ENCODE data around the gene KCNH5. TPM values are rescaled to one million over a fixed set of nuclear protein-coding genes. Genes with fewer than 3 reads are reported as not detected.

The KCNH5 gene
- total RNA-seq, 6 donors from 2014 or later, result under 0.01 to 0.22 TPM; not detected in 4

- no peak overlapping the region for H3K27ac ChIP-seq
- no peaks in the 10 kb centered on the region for H3K27me3 ChIP-seq
- no peak for ATAC-seq (ENCODE audit: low FRiP score in 2 of 2)
- no peak for DNase-seq
- WGBS, 2 donors, result 62 to 63% methylated on average over 2 of the region's 2 CpGs
- H3K9me3 ChIP-seq, result peaks cover 0 to 3% (median under 1%) of the 10 kb centered on the region in 4 donors
- no peak overlapping the region for H3K4me3 ChIP-seq
- H3K36me3 ChIP-seq, result no peaks in the 10 kb centered on the region
- H3K4me1 ChIP-seq, result no peaks in the 10 kb centered on the region
- TF ChIP-seq EP300 (IDR thresholded peaks at IDR 0.05), result no peak
- TF ChIP-seq POLR2AphosphoS5 (IDR thresholded peaks at IDR 0.05), result no peak
- no peak for TF ChIP-seq POLR2A (IDR thresholded peaks at IDR 0.05)
- TF ChIP-seq, protein P1, sequence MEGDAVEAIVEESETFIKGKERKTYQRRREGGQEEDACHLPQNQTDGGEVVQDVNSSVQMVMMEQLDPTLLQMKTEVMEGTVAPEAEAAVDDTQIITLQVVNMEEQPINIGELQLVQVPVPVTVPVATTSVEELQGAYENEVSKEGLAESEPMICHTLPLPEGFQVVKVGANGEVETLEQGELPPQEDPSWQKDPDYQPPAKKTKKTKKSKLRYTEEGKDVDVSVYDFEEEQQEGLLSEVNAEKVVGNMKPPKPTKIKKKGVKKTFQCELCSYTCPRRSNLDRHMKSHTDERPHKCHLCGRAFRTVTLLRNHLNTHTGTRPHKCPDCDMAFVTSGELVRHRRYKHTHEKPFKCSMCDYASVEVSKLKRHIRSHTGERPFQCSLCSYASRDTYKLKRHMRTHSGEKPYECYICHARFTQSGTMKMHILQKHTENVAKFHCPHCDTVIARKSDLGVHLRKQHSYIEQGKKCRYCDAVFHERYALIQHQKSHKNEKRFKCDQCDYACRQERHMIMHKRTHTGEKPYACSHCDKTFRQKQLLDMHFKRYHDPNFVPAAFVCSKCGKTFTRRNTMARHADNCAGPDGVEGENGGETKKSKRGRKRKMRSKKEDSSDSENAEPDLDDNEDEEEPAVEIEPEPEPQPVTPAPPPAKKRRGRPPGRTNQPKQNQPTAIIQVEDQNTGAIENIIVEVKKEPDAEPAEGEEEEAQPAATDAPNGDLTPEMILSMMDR (IDR thresholded peaks at IDR 0.05), result no peak
These were observed 221.2 kb downstream of the KCNH5 start for GRCh38 chr14:62824086-62824485.

DNA sequence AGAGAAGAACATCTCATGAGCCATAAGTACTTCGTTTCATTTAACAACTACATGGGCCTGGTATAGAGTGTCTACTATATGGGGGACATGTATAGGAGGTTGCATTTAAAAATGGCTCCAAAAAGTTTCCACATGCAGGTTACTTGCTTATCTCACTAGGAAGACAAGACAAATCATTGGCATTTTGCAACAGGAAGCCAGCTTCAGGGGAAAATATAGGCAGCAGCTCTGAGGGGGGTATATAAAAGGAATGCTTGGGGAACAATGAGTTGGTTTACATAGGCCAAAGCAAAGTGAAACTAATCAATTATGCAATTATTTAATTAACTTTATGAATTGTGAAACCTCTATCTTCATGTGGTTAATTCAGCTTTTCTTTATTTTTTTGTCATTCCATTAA is 225.3 kb downstream of the KCNH5 start:
- Histone ChIP-seq H3K27me3 (no peaks in the 10 kb centered on the region), H3K36me3 (no peaks in the 10 kb centered on the region), H3K4me1 (no peaks in the 10 kb centered on the region), H3K9me3 (no peaks in the 10 kb centered on the region), H3K27ac (no peak overlapping the region), H3K4me3 (no peak overlapping the region)
- no peak for ATAC-seq (ENCODE audit: low FRiP score in 2 of 2)
- no peak for DNase-seq
- WGBS, 2 donors, result 69 to 75% methylated on average over 1 of the region's 1 CpG
- TF ChIP-seq POLR2A (IDR thresholded peaks at IDR 0.05) (no peak), EP300 (IDR thresholded peaks at IDR 0.05) (no peak), POLR2AphosphoS5 (IDR thresholded peaks at IDR 0.05) (no peak)
- TF ChIP-seq, protein P1 (IDR thresholded peaks at IDR 0.05), result no peak

DNA sequence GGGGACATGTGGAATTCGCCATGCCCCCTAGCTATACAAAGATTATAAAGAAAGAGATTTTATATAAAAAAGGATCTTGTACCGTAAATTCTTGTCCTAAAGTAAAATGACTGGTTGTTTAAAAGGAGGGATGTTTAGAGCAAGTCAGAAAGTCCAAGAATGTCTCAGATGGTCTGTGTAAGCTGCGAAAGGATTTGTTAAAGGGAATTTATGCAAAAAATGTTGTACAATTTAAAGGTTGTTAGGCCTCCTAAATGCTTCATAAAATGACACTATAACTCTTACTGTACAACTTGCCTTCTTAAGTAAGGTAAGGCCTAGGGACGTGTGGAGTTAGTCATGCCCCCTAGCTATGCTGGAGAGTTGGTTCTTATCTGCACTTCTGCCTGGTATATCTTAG is 237.6 kb downstream of the KCNH5 start:
- Histone ChIP-seq H3K27me3 (no peaks in the 10 kb centered on the region), H3K4me3 (no peak overlapping the region), H3K27ac (no peak overlapping the region), H3K4me1 (no peaks in the 10 kb centered on the region), H3K9me3 (no peaks in the 10 kb centered on the region), H3K36me3 (no peaks in the 10 kb centered on the region)
- 75 to 80% methylated on average over 4 of the region's 4 CpGs for WGBS, 2 donors
- no peak for ATAC-seq (ENCODE audit: low FRiP score in 2 of 2)
- no peak for DNase-seq
- TF ChIP-seq POLR2A (IDR thresholded peaks at IDR 0.05) (no peak), POLR2AphosphoS5 (IDR thresholded peaks at IDR 0.05) (no peak), EP300 (IDR thresholded peaks at IDR 0.05) (no peak)
- TF ChIP-seq, protein P1 (IDR thresholded peaks at IDR 0.05), result no peak

- no peaks in the 10 kb centered on the region for H3K4me1 ChIP-seq
- no peaks in the 10 kb centered on the region for H3K9me3 ChIP-seq
- TF ChIP-seq, protein P1 (IDR thresholded peaks at IDR 0.05), result no peak
- TF ChIP-seq POLR2A (IDR thresholded peaks at IDR 0.05), result no peak
- TF ChIP-seq EP300 (IDR thresholded peaks at IDR 0.05), result no peak
- no peak for TF ChIP-seq POLR2AphosphoS5 (IDR thresholded peaks at IDR 0.05)
- WGBS, 2 donors, result 49 to 59% methylated on average over 3 of the region's 3 CpGs
- ATAC-seq (ENCODE audit: low FRiP score in 2 of 2) (no peak), DNase-seq (no peak)
- H3K36me3 ChIP-seq, result no peaks in the 10 kb centered on the region
- no peak overlapping the region for H3K27ac ChIP-seq
- H3K4me3 ChIP-seq, result no peak overlapping the region
- no peaks in the 10 kb centered on the region for H3K27me3 ChIP-seq
These were observed 244.7 kb downstream of the KCNH5 start for GRCh38 chr14:62800577-62800976.

DNA sequence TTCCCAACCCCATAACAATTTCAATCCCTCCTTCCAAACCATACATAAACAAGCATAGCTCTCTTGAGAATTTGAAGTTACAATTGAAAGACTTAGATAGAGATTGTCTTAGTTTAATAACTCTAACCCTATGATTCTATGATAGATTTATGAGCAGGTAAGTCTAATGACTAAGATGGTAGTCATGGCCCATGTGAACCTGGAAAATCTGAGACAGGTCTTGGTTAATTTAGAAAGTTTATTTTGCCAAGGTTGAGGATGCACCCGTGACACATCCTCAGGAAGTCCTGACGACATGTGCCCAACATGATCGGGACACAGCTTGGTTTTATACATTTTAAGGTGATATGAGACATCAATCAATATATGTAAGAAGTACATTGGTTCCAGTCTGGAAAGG is 248.8 kb downstream of the KCNH5 start:
- H3K27ac ChIP-seq, result no peak overlapping the region
- no peaks in the 10 kb centered on the region for H3K27me3 ChIP-seq
- TF ChIP-seq, protein P1 (IDR thresholded peaks at IDR 0.05), result no peak
- no peak for TF ChIP-seq POLR2A (IDR thresholded peaks at IDR 0.05)
- no peak for TF ChIP-seq POLR2AphosphoS5 (IDR thresholded peaks at IDR 0.05)
- TF ChIP-seq EP300 (IDR thresholded peaks at IDR 0.05), result no peak
- no peak for ATAC-seq (ENCODE audit: low FRiP score in 2 of 2)
- no peaks in the 10 kb centered on the region for H3K9me3 ChIP-seq
- no peak for DNase-seq
- no peaks in the 10 kb centered on the region for H3K36me3 ChIP-seq
- H3K4me1 ChIP-seq, result no peaks in the 10 kb centered on the region
- WGBS, 2 donors, result 73 to 83% methylated on average over 3 of the region's 3 CpGs
- no peak overlapping the region for H3K4me3 ChIP-seq

All from upper lobe of left lung (tissue), 6 donors.